Activated CD8-positive, alpha-beta memory T cell treated with anti-CD3 and anti-CD28 coated beads, Interleukin-2, amount 10 ng/mL, durations not matched to agents 7 days and 5 days (primary cell): Measurements from ENCODE around the gene AGBL5. TPM values are rescaled to one million over a fixed set of nuclear protein-coding genes. Genes with fewer than 3 reads are reported as not detected.
"Not testable (repeated sequence)": the region's sequence is repeated elsewhere in the genome, so short reads cannot be mapped to it uniquely, and the experiment has no call there.

Experiments used
- ATAC-seq: fragments of 150-1000 bp; cut with Tn5 transposase; one replicate; pipeline ENCODE4 v1.10.0; 2021; ENCODE audit warnings: moderate library complexity
- CTCF ChIA-PET: fragments of 350-600 bp; sonication (Branson Sonifier 250); formaldehyde crosslinking; loops from one replicate; lab custom pipeline; 2021; ENCODE audit warnings: antibody characterized with exemption; lab: Charles Lee
- DNase-seq: peaks from one replicate; pipeline ENCODE4 v3.0.0-alpha.2; 2020
- H3K27ac Mint-ChIP-seq: one replicate; pipeline ENCODE4 v1.8.0; 2021; ENCODE audit warnings: mild to moderate bottlenecking, mixed read lengths
- H3K27me3 Mint-ChIP-seq: one replicate; pipeline ENCODE4 v1.8.0; 2021; ENCODE audit warnings: mixed read lengths
- H3K36me3 Mint-ChIP-seq: one replicate; pipeline ENCODE4 v1.8.0; 2021; ENCODE audit warnings: mild to moderate bottlenecking, mixed read lengths
- H3K4me1 Mint-ChIP-seq: one replicate; pipeline ENCODE4 v1.8.0; 2021; ENCODE audit warnings: mixed read lengths
- H3K4me3 Mint-ChIP-seq: one replicate; pipeline ENCODE4 v1.8.0; 2021; ENCODE audit warnings: mild to moderate bottlenecking, moderate library complexity, mixed read lengths
- H3K9me3 Mint-ChIP-seq: one replicate; pipeline ENCODE4 v1.8.0; 2022; ENCODE audit warnings: low read depth, mixed read lengths
- total RNA-seq, 2 experiments: library from RNA; stranded (reverse); gene quantifications; one replicate each; pipeline ENCODE4 v1.2.3, GENCODE V29; 2021

Gene AGBL5
- total RNA-seq, 2 experiments from 2014 or later = 13.8 to 15.1 TPM

DNA sequence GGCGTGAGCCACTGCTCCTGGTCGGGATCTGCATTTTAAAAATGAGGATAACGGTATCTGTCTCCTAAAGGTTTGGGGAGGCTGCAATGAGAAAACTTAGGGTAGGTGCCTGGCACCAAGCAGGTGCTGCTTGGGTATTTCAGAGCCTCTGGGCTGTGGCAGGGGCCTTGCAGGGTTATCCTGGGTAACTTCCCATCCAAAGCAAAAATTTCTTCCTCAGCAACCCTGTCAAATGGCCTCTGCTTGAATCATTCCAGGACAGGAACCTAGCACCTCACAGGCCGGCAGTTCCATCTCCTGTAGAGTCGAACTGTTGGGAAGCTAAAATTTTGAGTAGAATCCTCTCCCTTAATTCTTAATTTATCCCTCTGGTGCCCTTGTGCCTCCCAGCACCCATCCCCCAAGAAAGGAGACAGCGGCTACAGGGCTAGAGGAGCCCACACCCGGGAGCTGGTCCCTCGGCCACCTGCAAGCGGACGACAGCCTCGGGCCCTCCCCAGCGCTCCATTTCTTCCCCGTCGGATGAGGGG is 66.6 kb downstream of the AGBL5 start:
- DNase-seq (no peak), ATAC-seq (no peak)
- Mint-ChIP-seq H3K4me3 (peak overlapping the region; percentile 13), H3K4me1 (peaks cover 8% of the 10 kb centered on the region), H3K27me3 (peaks cover 34% of the 10 kb centered on the region), H3K27ac (no peak overlapping the region), H3K36me3 (no peaks in the 10 kb centered on the region), H3K9me3 (no peaks in the 10 kb centered on the region)
- CTCF ChIA-PET = interaction anchor here (0.6 kb wide), 1 partner anchor 161 kb away, joined by 3 read pairs; no protein-coding TSS in a partner anchor

DNA sequence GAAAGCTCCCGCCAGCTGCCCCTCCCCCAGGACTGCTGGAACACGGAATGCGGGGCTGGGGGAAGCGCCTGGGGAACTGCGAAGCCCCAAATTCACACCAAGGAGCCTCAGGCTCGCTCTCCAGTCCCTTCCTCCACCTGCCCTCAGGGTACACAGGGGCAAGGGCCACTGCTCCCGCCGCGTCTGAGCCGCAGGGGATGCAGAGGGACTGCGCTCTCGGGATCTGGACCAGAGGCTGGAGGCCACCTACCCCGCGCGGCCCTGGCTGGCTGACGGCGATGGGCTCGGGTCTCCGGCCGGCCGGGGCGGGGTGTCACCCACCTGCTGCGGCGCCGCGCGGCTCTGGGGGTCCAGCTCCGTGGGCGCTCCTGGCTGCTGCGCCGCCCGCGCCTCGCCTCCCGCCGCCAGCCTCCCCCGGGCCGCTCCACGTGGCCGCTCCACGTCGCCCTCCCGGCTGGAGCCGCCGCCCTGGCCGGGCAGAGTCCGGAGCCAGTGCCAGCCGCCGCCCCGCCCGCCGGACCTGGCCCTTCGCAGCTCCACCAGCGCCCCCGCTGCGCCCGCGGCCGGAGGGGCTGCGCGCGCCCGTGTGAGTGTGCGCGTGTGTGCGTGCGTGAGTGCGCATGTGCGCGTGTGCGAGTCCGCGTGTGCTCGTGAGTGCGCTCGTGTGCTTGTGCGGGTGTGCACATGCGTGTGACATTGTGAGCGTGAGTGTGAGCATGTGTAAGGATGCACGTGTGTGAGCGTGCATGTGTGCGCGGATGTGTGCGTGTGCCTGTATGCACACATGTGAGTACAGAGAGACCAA is 67.3 kb downstream of the AGBL5 start, which contains the start of gene CGREF1:
Gene CGREF1, minus strand, starts transcription at position 604 of the 805 bp plus-strand sequence. CDS start 14,762 bp downstream, outside the sequence.
- Mint-ChIP-seq H3K27me3 (peaks cover 36% of the 10 kb centered on the region), H3K4me3 (peak within 1 kb of the TSS; percentile 72), H3K36me3 (no peaks in the 10 kb centered on the region), H3K27ac (no peak within 1 kb of the TSS), H3K9me3 (no peaks in the 10 kb centered on the region), H3K4me1 (peaks cover 13% of the 10 kb centered on the region)
- DNase-seq = no peak
- ATAC-seq = no peak
- CTCF ChIA-PET = interaction anchor here (0.6 kb wide), 1 partner anchor 160 kb away, joined by 3 read pairs; no protein-coding TSS in a partner anchor

DNA sequence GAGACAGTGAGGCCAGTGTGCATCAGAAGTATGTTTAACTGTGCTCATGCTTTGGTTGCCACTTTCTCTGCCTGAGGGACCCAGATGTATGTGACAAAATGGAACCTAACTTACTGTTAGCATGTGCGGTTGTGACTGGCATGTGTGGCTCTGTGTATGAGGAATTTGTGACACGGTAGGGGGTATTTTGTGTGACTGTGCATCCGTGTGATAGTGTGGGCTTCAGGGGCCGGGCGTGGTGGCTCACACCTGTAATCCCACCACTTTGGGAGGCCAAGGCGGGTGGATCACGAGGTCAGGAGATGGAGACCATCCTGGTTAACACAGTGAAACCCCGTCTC is 67.8 kb downstream of the AGBL5 start:
- Mint-ChIP-seq H3K4me1 (peaks cover 16% of the 10 kb centered on the region), H3K27me3 (peaks cover 36% of the 10 kb centered on the region), H3K4me3 (peak overlapping the region; percentile 72)
- ATAC-seq, H3K27ac Mint-ChIP-seq, H3K36me3 Mint-ChIP-seq, DNase-seq, CTCF ChIA-PET, H3K9me3 Mint-ChIP-seq: not testable (repeated sequence)

Other genes with a start within 250 kb of the AGBL5 start
- not detected for gene DPYSL5, start 203.5 kb upstream of the AGBL5 start, total RNA-seq
- gene MAPRE3, start 81.0 kb upstream of the AGBL5 start, total RNA-seq = 1 to 10 TPM in 1 of 2 experiments, under 1 TPM in 1; 0.91 to 1.3 TPM
- gene TMEM214, start 18.7 kb upstream of the AGBL5 start, total RNA-seq = 10 to 100 TPM; 68.7 to 86.6 TPM
- 100 to 1,000 TPM; 248 to 318 TPM for gene OST4, start 20.0 kb downstream of the AGBL5 start, total RNA-seq
- gene EMILIN1, start 26.9 kb downstream of the AGBL5 start, total RNA-seq = under 1 TPM; 0.75 to 0.79 TPM
- gene KHK, start 35.1 kb downstream of the AGBL5 start, total RNA-seq = 1 to 10 TPM; 8.0 to 8.8 TPM
- 1 to 10 TPM; 1.1 to 2.5 TPM for gene CGREF1, start 67.5 kb downstream of the AGBL5 start, total RNA-seq
- under 1 TPM; 0.21 to 0.29 TPM for gene ABHD1, start 72.1 kb downstream of the AGBL5 start, total RNA-seq
- 10 to 100 TPM; 61.6 to 69.4 TPM for gene PREB, start 83.0 kb downstream of the AGBL5 start, total RNA-seq
- gene PRR30, start 87.7 kb downstream of the AGBL5 start, total RNA-seq = not detected
- not detected for gene TCF23, start 97.3 kb downstream of the AGBL5 start, total RNA-seq
- 10 to 100 TPM; 78.6 to 84.0 TPM for gene ATRAID, start 160.4 kb downstream of the AGBL5 start, total RNA-seq
- 10 to 100 TPM; 35.0 to 47.9 TPM for gene SLC5A6, start 160.6 kb downstream of the AGBL5 start, total RNA-seq
- gene CAD, start 165.7 kb downstream of the AGBL5 start, total RNA-seq = 10 to 100 TPM; 78.6 to 99.5 TPM
- gene SLC30A3, start 211.4 kb downstream of the AGBL5 start, total RNA-seq = under 1 TPM; 0.38 to 0.47 TPM
- gene DNAJC5G, start 223.8 kb downstream of the AGBL5 start, total RNA-seq = not detected
- gene TRIM54, start 230.8 kb downstream of the AGBL5 start, total RNA-seq = under 1 TPM in 1 of 2 experiments, not detected in 1; 0.28 TPM